RPMI7951 (cell line): ENCODE measurements around the gene CTNNA3. TPM values are rescaled to one million over a fixed set of nuclear protein-coding genes. Genes with fewer than 3 reads are reported as not detected.

Experiments used
- DNase-seq: peaks from one replicate; pipeline ENCODE4 v3.0.0-alpha.2; 2012; ENCODE audit warnings: low read depth
- total RNA-seq: library from RNA; depleted of rRNA; stranded (reverse); fragments of >200 nt; shearing (Covaris generic); gene quantifications from 2 replicates; pipeline ENCODE4 v1.2.3, GENCODE V29; 2014

CTNNA3 gene
- total RNA-seq, 1 experiment from 2014 or later, result not detected

GRCh38 chr10:66651308-66652082 lies 1044.5 kb downstream of the CTNNA3 start:
- no peak for DNase-seq

- no peak for DNase-seq
Measured at GRCh38 chr10:66649626-66650025, 1046.4 kb downstream of the CTNNA3 start.

- DNase-seq, result no peak
Measured at GRCh38 chr10:66642217-66642616, 1053.8 kb downstream of the CTNNA3 start.

- no peak for DNase-seq
Measured at GRCh38 chr10:66639371-66639770, 1056.6 kb downstream of the CTNNA3 start.

- no peak for DNase-seq
Measured at GRCh38 chr10:66637273-66638036, 1058.5 kb downstream of the CTNNA3 start.

GRCh38 chr10:66629996-66630395 lies 1066.0 kb downstream of the CTNNA3 start:
- no peak for DNase-seq

- DNase-seq, result peak; percentile 1
Measured at GRCh38 chr10:66627156-66627555, 1068.8 kb downstream of the CTNNA3 start.

GRCh38 chr10:66625709-66626590 lies 1070.0 kb downstream of the CTNNA3 start:
- no peak for DNase-seq

GRCh38 chr10:66622050-66622449 lies 1073.9 kb downstream of the CTNNA3 start:
- no peak for DNase-seq

GRCh38 chr10:66604195-66604594 lies 1091.8 kb downstream of the CTNNA3 start:
- no peak for DNase-seq

- no peak for DNase-seq
Measured at GRCh38 chr10:66591865-66592264, 1104.1 kb downstream of the CTNNA3 start.

GRCh38 chr10:66587680-66588050 lies 1108.3 kb downstream of the CTNNA3 start:
- DNase-seq, result no peak

GRCh38 chr10:66586897-66587679 lies 1108.9 kb downstream of the CTNNA3 start:
- DNase-seq, result no peak

GRCh38 chr10:66586073-66586472 lies 1109.9 kb downstream of the CTNNA3 start:
- DNase-seq, result no peak

- no peak for DNase-seq
Measured at GRCh38 chr10:66575251-66575855, 1120.6 kb downstream of the CTNNA3 start.

GRCh38 chr10:66572700-66573099 lies 1123.3 kb downstream of the CTNNA3 start:
- no peak for DNase-seq

- DNase-seq, result no peak
Measured at GRCh38 chr10:66565999-66566398, 1130.0 kb downstream of the CTNNA3 start.

GRCh38 chr10:66564287-66564686 lies 1131.7 kb downstream of the CTNNA3 start:
- DNase-seq, result no peak

GRCh38 chr10:66555061-66555460 lies 1140.9 kb downstream of the CTNNA3 start:
- no peak for DNase-seq

GRCh38 chr10:66552331-66552730 lies 1143.7 kb downstream of the CTNNA3 start:
- DNase-seq, result no peak

GRCh38 chr10:66550351-66550750 lies 1145.6 kb downstream of the CTNNA3 start:
- no peak for DNase-seq
